UCSD-AML1 (cell line): ENCODE data around the gene LGALS14.
"Not testable (repeated sequence)": the region's sequence is repeated elsewhere in the genome, so short reads cannot be mapped to it uniquely, and the experiment has no call there.

Source experiments
- DNase-seq: peaks from one replicate; lab custom pipeline; 2025; ENCODE audit not compliant: unreplicated experiment; lab: John Stamatoyannopoulos, UW

The LGALS14 gene

DNA sequence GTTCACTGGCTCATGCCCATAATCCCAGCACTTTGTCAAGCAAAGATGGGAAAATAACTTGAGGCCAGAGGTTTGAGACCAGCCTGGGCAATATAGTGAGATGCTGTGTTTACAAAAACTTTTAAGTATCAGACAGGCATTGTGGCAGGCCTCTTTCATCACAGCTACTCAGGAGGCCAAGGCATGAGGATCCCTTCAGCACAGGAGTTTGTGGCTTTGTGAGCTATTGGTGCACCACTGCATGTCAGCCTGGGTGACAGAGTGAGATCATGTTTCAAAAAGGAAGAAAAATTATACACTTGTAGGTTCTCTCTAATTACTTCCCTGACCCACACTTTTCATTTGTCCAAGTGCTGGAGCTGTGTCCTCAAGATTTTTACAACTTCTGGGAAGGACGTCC lies 11.5 kb upstream of the LGALS14 start:
- no peak for DNase-seq

DNA sequence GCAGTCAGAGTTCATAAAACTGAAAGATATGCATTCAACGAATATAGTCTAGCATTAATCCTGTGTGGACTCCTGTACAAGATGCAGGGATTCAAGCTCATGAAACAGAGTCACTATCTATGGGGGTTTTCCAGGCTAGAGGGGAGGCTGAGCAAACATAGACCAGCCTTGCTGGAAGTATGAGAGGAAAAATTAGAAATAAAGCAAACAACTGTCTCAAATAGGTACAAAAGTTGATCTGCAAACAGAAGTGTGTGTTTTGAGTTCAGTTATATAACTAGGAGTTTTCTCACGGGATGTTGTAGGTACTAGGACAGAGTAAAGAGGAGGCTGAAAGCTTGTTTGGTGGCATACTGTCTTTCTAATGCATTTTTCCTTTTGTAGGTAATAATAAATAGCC lies 8.5 kb upstream of the LGALS14 start:
- no peak for DNase-seq

DNA sequence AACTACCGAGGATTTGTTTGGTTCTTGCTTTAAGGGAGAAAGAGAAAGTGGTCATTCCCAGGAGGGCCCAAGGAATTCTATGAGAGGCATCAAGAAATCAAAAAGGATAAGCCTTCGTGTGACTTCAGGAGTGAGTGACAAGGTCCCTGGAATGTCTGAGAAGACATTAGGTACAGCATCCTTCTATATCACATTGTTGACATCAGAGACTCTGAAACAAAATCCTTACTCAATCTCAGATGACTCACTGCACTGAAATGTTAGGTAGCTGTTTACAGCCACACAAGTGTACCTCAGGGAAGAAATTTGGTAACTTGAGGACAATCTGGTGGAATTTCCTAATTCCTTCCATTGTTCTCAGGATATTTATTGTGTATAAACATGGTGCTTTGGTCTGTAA lies 7.9 kb upstream of the LGALS14 start:
- no peak for DNase-seq

DNA sequence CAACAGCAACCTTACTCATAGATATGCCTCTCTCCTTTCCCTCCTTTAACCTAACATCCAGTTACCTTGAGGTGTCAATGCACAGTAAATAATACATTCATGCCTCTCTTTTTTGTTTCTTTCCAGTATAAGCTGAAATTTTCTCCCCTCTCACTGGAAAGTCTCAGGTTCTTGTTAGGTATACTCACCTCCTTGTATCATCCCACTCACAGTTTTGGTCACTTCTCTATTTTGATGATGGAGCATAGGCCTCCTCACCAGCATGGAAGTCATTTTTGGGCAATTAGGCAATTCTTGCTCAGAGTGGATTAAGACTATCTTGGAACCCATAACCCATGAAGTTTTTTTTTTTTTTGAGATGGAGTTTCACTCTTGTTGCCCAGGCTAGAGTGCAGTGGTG lies 5.7 kb upstream of the LGALS14 start:
- DNase-seq = no peak

DNA sequence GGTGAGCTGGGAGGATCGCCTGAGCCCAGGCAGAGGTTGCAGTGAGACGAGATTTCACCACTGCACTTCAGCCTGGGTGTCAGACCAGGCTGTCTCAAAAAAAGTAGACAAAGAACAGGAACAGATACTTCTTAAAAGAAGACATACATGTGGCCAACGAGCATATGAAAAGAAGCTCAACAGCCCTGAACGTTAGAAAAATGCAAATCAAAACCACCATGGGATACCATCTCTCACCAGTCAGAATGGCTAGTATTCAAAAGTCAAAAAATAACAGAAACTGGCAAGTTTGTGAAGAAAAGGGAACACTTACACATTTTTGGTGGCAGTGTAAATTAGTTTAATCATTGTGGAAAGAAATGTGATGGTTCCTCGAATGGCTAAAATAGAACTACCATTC lies 3.0 kb upstream of the LGALS14 start:
- no peak for DNase-seq

DNA sequence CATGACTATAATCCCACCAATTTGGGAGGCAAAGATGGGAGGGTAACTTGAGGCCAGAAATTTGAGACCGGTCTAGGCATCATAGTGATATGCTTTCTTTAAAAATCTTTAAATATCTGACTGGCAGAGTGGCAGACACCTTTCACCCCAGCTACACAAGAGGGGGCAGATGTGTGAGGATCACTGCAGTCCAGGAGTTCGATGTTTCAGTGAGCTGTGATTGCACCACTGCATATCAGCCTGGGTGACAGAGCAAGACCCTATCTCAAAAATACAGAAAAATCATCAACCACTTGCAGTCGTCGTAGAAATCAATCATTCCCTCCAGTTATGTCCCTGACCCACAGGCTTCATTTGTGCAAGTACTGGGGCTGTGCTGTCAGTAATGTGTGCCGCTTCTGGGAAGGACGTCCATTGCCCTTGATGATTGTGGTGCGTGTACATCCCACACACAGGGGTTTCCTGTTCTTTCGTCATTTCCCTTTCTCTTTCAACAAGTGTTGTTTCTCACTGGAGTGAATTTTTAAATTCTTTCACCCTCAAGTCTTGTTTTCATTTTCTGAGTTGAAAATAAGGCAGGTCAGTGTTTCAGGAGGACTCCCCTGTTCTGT lies 1.4 kb downstream of the LGALS14 start:
- no peak for DNase-seq

DNA sequence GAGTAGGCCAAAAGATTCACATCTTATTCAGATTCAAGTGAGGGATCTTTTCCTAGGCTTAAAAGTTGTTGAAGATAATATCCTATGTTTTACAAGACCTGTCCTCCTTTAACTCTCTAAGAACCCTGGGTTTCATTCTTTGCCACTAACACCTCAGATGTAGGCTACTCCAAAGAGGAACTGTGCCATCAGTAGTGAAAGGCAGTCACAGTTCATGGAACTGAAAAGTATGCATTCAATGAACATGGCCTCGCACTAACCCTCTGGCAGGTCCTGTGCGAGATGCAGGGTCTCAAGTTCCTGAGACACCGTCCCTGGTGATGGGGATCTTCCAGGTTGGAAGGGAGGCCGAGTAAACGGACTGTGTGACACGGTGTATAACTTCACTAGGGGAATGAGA lies 4.3 kb downstream of the LGALS14 start:
- no peak for DNase-seq

DNA sequence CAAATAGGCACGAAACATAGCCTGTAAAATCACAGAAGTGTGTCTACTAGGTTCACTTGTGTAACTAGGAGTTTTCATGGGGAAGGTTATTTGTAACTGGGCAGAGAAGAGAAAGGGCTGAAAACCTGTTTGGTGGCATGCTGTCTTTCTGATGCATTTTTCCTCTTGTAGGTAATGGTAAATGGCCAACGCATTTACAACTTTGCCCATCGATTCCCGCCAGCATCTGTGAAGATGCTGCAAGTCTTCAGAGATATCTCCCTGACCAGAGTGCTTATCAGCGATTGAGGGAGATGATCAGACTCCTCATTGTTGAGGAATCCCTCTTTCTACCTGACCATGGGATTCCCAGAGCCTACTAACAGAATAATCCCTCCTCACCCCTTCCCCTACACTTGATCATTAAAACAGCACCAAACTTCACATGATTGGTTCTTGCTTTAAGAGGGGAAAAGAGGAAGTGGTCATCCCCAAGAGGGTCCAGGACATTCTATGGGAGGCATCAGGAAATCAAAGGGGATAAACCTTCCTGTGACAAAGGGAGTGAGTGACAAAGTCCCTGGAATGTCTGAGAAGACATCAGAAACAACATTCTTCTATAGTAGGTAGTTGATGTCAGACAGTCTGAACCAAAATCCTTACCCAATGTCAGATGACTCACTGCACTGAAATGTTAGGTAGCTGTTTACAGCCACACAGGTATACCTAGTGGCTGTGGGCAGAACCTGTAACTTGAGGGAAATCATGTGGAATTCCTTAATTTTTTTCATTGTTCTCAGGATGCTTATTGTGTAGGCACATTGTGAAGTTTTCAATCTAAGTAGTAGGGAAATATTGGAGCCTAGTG lies 5.0 kb downstream of the LGALS14 start:
- DNase-seq = no peak

DNA sequence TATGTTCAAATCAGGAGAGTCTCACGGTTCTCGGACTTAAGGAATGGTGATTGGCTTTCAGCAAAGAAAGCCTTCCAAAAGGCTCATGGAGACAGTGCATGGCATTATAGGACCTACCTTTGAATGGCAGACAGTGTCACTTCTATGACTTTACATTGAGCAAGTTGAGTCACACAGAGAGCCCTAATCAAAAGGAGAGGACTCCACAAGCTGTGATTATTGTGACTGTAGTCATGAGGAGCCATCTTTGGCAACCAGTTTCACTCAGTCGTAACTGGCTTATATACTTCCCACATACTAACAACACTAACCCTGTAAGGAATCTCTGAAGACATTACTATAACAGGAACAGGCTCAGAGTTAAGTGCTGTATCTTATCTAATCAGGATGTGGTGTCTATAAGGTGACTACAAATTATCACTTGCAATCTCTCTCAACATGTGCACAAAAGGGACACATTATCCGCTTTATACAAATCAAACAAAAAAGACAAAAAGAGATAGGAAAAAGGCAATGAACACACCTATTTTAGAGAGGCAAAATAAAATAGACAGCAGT lies 6.1 kb downstream of the LGALS14 start:
- DNase-seq = no peak

DNA sequence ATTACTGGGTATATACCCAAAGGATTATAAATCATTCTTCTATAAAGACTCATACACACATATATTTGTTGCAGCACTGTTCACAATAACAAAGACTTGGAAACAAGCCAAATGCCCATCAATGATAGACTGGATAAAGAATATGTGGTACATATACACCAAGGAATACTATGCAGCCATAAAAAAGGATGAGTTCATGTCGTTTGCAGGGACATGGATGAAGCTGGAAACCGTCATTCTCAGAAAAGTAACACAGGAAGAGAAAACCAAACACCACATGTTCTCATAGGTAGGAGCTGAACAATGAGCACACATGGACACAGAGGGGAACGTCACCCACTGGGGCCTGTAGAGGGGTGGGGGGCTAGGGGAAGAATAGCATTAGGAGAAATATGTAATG lies 15.9 kb downstream of the LGALS14 start:
- DNase-seq = not testable (repeated sequence)

DNA sequence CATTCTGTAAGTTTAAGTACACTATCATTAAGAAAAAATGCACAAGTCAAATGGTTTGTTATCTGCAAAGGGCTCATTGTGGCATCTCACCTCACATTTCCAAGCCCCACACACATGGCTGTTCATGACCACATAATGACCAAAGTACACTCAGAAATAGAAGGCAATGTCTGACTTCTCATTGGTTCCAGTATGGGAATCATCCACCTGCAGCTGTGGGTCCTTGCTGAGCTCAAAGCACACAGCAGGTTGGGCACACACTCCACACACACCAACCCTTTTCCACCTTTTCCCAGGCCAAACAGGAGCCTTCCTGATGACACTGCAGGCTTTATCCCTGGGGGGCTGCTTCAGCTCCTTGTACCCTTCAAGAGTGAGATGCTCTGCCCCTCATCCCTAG lies 21.7 kb downstream of the LGALS14 start:
- no peak for DNase-seq

DNA sequence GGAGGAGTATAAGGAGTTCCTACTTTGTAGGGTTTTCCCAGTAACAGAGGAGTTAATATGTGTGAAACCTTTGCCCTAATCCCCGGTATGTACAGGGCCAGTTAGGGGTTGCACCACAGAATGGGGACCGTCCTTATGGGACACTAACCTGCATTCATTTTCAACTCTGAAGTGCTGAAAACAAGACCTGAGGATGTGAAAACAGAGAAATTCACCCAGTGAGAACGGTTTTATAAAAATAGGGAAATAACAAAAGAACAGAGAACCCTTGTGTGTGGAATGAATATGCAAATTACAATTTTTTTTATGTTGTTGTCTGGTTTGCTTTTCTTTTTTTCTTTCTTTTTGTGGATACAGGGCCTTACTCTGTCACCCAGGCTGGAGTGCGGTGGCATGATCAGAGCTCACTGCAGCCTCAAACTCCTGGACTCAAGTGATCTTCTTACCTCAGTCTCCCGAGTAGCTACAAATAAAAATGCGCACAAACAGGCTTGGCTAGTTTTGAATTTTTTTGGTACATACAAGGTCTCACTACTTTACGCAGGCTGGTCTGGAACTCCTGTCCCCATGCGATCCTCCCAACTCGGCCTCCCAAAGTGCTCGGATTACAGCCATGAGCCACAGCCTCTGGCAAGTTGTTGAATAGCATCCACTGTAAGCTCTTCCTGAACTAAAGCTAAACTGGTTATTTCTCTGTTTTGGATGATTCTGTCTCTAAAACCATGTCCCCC lies 23.0 kb downstream of the LGALS14 start:
- DNase-seq = no peak

DNA sequence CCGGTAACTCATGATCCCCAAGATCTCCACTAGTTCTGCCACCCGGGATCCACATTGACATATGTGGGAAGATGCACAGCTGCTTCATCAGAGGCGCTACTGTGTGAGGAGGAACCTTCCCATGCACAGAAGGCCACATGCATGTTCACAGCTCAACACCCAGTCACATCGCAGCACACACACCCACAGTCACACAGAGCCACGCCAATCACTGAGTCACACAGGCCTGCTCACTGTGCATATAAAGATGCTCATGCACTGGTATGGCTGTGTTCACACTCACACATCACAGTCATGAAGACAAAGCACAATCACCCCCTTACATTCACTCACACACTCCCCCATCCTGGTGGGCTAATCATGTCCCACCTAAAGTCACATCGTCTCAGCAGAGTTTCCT lies 23.8 kb downstream of the LGALS14 start:
- DNase-seq = no peak

DNA sequence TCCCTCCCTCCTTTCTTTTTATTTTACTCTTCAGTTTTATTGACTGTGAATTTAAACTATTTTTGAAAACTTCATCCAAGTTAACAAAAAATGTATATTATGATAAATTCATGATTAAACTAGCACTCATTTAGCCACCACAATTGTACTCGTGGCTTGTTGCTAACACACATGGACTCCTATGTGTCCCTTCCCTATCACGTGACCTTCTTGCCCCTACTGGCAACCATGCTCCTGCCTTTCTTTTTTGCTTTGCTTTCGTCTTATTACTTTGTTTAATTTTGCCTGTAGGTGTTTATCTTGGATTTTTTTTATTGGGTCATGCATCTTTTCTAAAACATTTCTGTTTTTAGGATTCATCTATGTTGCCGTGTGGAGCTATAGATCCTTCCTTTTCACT lies 25.3 kb downstream of the LGALS14 start:
- no peak for DNase-seq

DNA sequence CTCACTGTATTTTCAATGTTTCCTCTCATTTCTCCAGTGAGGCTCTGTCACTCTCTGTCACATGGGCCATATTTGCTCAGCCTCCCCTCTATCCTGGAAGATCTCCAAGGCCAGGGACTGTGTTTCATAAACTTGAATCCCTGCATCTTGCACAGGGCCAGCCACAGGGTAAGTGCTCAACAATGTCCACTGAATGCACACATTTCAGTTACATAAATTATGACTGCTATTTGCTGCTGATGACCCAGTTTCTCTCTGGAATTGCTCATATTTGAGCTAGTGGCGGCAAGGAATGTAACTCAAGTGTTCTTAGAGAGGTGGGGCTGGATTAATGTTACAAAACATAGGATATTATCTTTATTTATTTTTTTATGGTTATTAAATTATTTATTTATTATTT lies 27.4 kb downstream of the LGALS14 start:
- no peak for DNase-seq

DNA sequence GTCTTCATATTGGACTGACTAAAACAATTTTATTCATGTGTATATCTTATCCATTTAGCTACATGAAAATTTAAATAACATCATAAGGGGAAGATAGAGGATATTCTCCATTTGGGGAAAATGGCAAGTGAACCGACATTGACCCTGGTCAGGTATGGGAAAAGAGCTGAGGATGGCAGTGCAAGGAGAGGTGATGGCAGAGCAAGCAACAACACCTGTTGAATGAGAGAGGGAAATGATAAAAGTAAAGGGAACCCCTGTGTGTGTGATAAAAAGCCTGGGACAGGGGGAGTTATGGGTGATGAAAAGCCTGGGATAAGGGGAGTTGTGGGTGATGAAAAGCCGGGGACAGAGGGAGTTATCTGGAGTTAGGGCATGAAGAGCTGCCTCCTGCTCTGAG lies 29.6 kb downstream of the LGALS14 start:
- no peak for DNase-seq

DNA sequence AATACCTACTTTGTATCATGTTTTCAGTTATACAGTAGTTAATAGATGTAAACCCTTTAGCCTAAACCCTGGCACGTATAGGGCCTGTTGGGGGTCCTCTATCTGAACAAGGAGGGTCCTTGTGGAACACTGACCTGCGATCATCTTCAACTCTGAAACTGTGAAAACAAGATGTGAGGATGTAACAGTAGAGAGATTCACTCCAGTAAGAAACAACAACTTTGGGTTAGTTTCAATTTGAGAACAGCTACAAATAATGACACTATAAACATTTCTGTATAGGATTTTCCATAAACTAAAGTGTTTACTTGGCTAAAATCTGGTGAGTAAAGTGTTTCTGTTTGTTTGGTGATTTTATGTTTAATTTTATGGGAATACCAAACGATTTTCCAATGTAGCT lies 31.4 kb downstream of the LGALS14 start:
- no peak for DNase-seq

DNA sequence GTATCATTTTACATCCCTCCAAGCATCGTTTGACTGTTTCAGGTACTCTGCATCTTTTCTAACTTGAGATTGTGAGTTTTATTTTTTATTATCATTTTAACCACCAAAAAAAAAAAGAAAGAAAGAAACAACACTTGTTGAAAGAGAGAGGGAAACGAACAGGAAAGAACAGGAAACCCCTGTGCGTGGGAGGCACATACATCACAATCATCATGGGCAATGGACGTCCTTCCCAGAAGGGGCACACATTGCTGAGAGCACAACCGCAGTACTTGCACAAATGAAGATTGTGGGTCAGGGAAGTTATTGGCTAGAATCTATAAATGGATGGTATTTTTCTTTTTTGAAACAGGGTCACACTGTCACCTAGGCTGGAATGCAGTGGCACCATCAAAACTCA lies 31.8 kb downstream of the LGALS14 start:
- DNase-seq = no peak

DNA sequence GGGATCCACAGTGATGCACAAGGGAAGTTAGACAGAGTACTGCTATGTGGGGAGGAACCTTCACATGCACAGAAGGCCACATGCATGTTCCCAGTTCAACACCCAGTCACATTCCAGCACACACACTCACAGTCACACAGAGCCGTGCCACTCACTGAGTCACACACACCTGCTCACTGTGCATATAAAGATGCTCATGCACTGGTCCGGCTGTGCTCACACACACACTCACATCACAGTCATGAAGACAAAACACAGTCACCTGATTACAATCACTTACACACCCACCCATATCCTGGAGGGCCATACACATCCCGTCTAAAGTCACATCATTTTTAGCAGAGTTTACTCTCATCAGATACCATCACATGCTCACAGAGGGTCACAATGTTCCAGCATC lies 33.1 kb downstream of the LGALS14 start:
- DNase-seq = no peak

DNA sequence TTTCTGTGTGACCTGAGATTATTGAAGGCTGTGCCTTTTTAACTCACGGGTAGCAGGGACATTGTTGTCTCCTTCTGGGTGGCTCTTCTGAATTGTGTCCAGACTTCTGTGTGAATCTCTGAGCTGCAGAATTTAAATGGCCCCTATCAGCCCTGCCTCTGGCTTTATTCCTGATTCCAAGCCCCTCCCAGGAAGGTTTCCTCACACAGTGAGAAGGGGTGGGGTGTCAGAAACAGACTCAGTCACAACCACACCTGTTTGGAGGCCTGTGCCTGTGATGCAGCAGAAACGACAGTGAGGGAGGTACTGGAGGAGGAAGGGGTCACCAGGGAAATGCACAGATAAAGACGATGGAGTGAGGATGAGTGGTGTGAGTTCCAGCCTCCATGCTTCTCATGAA lies 33.6 kb downstream of the LGALS14 start, which contains the start of gene CLC:
Gene CLC, minus strand, starts transcription at position 139 of the 400 bp plus-strand sequence. Its CDS starts 77 bp downstream, at position 62.
- DNase-seq = no peak

DNA sequence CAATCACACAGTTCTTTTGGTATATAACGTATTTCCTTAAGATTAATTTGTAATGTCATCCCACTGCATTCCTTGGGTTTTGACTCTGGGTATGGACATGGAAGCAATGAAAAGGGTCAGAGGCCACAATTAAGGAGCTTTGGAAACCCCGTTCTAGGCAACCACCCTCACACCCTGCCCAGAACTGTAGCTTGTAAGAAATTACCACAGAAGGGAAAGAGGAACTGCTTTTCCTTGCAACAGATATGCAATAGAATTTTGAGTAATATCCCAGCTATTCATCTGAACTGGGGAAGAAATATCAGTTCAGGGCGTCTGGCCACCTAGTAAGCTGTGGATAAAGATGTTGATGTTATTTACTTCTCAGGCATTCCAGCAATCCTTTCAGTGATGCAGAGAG lies 34.5 kb downstream of the LGALS14 start:
- no peak for DNase-seq

DNA sequence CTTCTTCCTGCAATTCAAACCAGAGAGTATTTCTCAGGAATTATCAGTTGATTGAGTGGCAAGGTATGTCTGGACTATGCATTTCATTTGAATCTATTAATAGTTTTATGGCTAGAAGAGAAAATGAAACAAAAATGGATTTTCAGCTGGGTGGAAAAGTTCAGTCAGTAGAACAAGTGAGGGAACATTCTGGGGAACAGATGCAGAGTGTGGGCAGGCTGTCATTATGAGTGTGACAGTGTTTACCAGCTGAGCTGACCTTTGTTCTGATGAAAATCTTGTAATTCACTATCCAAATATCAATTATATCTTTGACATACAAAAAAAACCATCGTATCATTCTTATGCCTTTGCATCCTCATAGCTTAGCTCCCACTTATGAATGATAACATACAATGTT lies 36.1 kb downstream of the LGALS14 start:
- DNase-seq = no peak
